ENCODE data around the gene SPRED2.
A peak's percentile ranks its signal among the peaks of the same experiment; 100 is the strongest.

SPRED2 gene

GRCh38 chr2:65273344-65273743 lies 159.1 kb downstream of the SPRED2 start:
- no peak for DNase-seq

GRCh38 chr2:65268957-65269356 lies 163.4 kb downstream of the SPRED2 start:
- no peak for DNase-seq

DNA sequence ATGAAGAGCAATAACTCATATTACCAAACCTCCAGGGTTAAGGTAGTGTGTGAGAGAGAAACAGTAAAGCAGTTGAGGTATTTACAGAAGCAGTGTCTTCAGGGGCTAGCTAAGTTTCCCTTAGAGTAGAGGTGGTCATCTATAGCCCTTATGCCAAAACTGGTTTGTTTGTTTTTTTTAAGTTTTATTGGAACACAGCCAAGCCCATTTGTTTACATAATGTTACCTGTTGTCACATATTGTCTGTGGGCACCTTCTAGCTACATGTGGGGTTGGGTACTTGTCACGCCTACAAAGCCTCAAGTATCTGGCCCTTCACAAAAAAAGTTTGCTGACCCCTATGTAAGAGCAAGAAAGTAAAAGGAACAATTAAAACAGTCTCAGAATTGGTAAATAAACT lies 165.4 kb downstream of the SPRED2 start:
- DNase-seq: no peak

- no peak for DNase-seq
Measured at GRCh38 chr2:65265671-65266045, 166.7 kb downstream of the SPRED2 start.

GRCh38 chr2:65264821-65265670 lies 167.4 kb downstream of the SPRED2 start:
- peak; percentile 32 for DNase-seq

DNA sequence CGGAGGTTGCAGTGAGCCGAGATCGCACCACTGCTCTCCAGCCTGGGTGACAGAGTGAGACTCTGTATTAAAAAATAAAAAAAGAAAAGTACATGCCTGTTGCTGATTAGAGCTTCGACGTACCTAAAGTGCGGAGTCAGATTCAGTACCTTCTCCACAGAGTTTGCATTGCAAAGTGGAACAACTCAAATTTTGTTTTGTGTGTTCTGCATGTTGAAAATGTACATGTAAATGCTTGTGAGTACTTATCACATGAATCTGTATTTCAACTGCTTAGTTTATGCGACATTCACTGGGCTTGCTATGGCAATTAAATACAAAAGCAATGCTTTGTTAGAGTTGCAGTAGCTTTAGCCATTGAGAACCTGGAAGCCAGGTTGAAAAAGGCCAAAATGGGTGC lies 168.4 kb downstream of the SPRED2 start:
- DNase-seq: no peak

GRCh38 chr2:65263262-65263661 lies 169.1 kb downstream of the SPRED2 start:
- DNase-seq: no peak

GRCh38 chr2:65261676-65262075 lies 170.7 kb downstream of the SPRED2 start:
- DNase-seq: no peak

Data from CD4-positive, alpha-beta T cell treated with Interleukin-6 for 4 hours (primary cell).